Endometrial microvascular endothelial cells (primary cell): ENCODE results near the gene FHOD1. TPM values are rescaled to one million over a fixed set of nuclear protein-coding genes. Genes with fewer than 3 reads are reported as not detected.

Experiments used
- in situ Hi-C: cut with HindIII; loops from 2 replicates; pipeline ENCODE4 v1.10.0; 2017; ENCODE audit warnings: low sequenced_read_pairs, low pct_unique_long_range_greater_than_20kb; ENCODE audit errors: inconsistent ontology term
- total RNA-seq: library from RNA; depleted of rRNA; stranded (reverse); fragments of >200 nt; gene quantifications from one replicate; pipeline ENCODE4 v1.2.3, GENCODE V29; 2015; ENCODE audit errors: inconsistent ontology term

The FHOD1 gene
- total RNA-seq, 1 donor from 2014 or later, result 57.5 TPM

- in situ Hi-C loops, result no loop called here
Observed at GRCh38 chr16:67226295-67226803, 20.9 kb downstream of the FHOD1 start.

GRCh38 chr16:67223992-67224391, 23.3 kb downstream of the FHOD1 start:
- in situ Hi-C loops, result no loop called here

GRCh38 chr16:67216612-67217490, 30.4 kb downstream of the FHOD1 start:
- in situ Hi-C loops, result no loop called here

- in situ Hi-C loops, result no loop called here
Observed at GRCh38 chr16:67215706-67216105, 31.6 kb downstream of the FHOD1 start.

GRCh38 chr16:67213197-67214019, 33.9 kb downstream of the FHOD1 start:
- in situ Hi-C loops, result no loop called here

- in situ Hi-C loops, result no loop called here
Observed at GRCh38 chr16:67212766-67213165, 34.5 kb downstream of the FHOD1 start.

GRCh38 chr16:67211674-67212073, 35.6 kb downstream of the FHOD1 start:
- in situ Hi-C loops, result no loop called here

- in situ Hi-C loops, result no loop called here
Observed at GRCh38 chr16:67210069-67210937, 37.0 kb downstream of the FHOD1 start.

GRCh38 chr16:67209565-67209964, 37.7 kb downstream of the FHOD1 start:
- in situ Hi-C loops, result no loop called here

GRCh38 chr16:67208154-67208896, 39.0 kb downstream of the FHOD1 start:
- in situ Hi-C loops, result no loop called here

GRCh38 chr16:67207249-67208091, 39.8 kb downstream of the FHOD1 start:
- in situ Hi-C loops, result no loop called here

GRCh38 chr16:67206838-67207248, 40.4 kb downstream of the FHOD1 start:
- in situ Hi-C loops, result no loop called here

GRCh38 chr16:67206129-67206837, 41.0 kb downstream of the FHOD1 start:
- in situ Hi-C loops, result no loop called here

- in situ Hi-C loops, result no loop called here
Observed at GRCh38 chr16:67204076-67204475, 43.2 kb downstream of the FHOD1 start.

GRCh38 chr16:67202956-67203493, 44.3 kb downstream of the FHOD1 start:
- in situ Hi-C loops, result no loop called here

GRCh38 chr16:67202426-67202825, 44.9 kb downstream of the FHOD1 start:
- in situ Hi-C loops, result no loop called here
